Measurements from ENCODE around the gene SPDYE5.

Gene SPDYE5

GRCh38 chr7:75537731-75538130 lies 45.6 kb downstream of the SPDYE5 start:
- DNase-seq = no peak

GRCh38 chr7:75546237-75547015 lies 54.3 kb downstream of the SPDYE5 start:
- no peak for DNase-seq

Data from activated gamma-delta T cell (primary cell).